NCI-H2227 treated with DMSO at 0.1 percent for 48 hours (cell line): ENCODE measurements around the gene ZNF264.
"Not testable (repeated sequence)": the region's sequence is repeated elsewhere in the genome, so short reads cannot be mapped to it uniquely, and the experiment has no call there.

Experiments
- DNase-seq: peaks from one replicate; lab custom pipeline; 2025; lab: John Stamatoyannopoulos, UW

ZNF264 gene

GRCh38 chr19:57245959-57246358, 54.7 kb downstream of the ZNF264 start:
- no peak for DNase-seq

DNA sequence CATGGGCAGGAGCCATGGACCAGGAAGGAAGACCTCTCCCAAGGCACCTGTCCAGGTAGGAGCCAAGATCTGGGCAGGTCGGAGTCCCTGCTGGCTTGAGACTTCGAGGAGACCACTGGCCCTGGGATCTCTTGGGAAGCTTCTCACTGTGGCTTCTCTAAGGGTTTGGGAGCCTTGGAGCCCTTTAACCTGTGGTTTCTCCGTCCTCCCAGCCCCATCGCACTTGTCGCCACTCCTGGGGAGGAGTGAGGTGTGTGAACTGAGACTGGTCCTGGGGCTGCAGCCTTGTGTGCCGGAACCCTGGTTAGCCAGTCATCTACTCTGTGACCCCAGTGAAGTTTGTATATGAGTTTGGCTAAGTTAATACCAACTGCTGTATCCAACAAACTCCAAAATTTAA, 57.3 kb downstream of the ZNF264 start:
- DNase-seq = no peak

- no peak for DNase-seq
These were observed 58.0 kb downstream of the ZNF264 start for GRCh38 chr19:57249329-57249728.

DNA sequence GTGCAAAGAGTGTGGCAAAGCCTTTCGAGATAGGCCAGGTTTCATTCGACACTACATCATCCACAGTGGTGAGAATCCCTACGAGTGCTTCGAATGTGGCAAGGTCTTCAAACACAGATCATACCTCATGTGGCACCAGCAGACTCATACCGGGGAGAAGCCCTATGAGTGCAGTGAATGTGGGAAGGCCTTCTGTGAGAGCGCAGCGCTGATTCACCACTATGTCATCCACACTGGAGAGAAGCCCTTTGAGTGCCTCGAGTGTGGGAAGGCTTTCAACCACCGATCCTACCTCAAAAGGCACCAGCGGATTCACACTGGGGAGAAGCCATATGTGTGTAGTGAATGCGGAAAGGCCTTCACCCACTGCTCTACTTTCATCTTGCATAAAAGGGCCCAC, 62.5 kb downstream of the ZNF264 start:
- DNase-seq = not testable (repeated sequence)

GRCh38 chr19:57262044-57262443, 70.7 kb downstream of the ZNF264 start:
- no peak for DNase-seq

DNA sequence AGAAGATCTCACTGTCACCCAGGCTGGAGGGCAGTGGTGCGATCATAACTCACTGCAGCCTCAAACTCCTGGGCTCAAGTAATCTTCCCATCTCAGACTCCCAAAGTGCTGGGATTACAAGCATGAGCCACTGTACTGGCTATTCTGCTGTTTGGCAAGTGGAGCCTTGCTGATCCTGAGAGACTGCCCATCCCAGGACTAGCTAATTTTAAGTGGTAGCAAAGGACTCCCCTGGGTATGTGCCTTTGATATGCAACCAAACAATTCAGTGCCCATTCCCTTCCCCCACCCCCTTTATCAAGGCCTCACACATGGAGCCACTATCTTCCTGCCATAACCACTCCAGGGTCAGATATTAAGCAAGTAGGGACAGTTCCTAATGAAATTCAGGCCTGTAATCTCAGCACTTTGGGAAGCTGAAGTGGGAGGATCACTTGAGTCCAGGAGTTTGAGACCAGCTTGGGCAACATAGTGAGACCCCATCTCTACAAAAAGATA, 72.0 kb downstream of the ZNF264 start:
- no peak for DNase-seq

- DNase-seq = no peak
These were observed 76.0 kb downstream of the ZNF264 start for GRCh38 chr19:57267291-57267690.

- no peak for DNase-seq
These were observed 78.4 kb downstream of the ZNF264 start for GRCh38 chr19:57269515-57270250.

DNA sequence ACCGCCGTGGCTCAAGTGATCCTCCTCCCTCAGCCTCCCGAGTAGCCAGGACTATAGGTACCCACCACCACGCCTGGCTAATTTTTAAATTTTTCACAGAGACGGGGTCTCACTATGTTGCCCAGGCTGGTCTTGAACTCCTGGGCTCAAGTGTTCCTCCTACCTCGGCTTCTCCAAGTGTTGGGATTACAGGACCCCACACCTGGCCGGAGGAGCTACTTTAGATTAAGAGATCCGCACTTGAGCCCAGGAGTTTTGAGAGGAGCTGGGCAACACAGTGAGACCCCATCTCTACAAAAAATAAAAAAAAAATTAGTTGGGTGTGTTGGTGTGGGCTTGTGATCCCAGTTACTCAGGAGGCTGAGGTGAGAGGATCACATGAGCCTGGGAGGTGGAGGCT, 80.0 kb downstream of the ZNF264 start:
- DNase-seq = no peak
